HG03175 (cell line): Measurements from ENCODE around the gene MANBA.

ENCODE experiments used
- ATAC-seq: cut with Tn5 transposase; IDR thresholded peaks from one replicate; pipeline ENCODE4 v1.9.1; 2021; ENCODE audit warnings: mild to moderate bottlenecking, moderate library complexity; ENCODE audit not compliant: unreplicated experiment

Gene MANBA

GRCh38 chr4:102598762-102599374 lies 161.9 kb downstream of the MANBA start:
- ATAC-seq: peak; percentile 49

DNA sequence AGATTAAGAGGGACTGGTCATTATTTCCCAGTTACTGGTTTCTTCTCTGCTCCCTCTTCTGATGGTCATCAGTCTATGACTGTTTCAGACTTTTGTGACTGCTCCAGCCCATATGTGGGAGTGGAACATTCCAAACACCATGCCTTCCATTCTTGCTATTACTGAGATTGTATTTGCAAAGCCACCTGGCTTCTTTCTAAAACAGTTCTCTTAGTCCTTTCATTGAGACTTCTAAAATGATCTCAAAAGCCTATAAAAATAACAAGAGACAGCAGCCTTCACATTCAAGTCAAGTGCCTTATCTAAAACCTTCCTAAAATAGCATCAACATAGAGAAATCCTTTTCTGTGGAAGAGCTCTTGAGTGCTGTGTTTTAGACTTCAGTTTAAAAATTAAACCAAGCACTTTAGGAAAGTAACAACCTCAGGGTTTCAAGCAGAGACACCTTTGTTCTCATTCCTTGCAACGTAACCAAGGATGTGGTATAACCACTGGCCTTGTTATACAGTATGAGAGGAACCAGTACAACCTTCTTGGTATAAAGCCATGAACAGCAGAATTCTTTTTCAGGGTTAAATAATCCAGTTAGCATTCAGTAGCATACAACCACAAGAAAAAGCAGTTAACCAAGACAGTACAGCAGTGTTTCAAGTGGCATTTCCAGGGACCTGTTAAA lies 162.5 kb downstream of the MANBA start:
- peak; percentile 88 for ATAC-seq

DNA sequence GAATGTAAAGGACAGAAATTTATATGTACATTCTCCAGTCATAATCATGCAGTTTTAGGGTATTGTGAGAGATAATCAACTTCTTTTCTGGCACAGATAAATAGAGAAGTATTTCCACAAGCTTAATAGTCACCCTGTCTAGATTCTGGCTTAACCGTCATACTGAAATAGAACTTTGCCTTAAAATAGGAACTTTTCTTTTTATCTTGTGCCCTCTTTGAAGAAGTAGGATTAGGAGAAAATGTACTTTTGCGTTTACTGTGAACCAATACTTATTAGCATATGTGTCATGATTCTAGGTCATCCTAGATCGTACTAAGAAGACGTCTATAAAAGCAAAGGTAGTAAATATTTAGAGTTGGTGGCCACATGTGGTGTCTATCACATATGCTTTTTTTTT lies 164.2 kb downstream of the MANBA start:
- no peak for ATAC-seq

GRCh38 chr4:102594000-102594399 lies 166.8 kb downstream of the MANBA start:
- no peak for ATAC-seq

- no peak for ATAC-seq
Observed at GRCh38 chr4:102593147-102593546, 167.6 kb downstream of the MANBA start.

DNA sequence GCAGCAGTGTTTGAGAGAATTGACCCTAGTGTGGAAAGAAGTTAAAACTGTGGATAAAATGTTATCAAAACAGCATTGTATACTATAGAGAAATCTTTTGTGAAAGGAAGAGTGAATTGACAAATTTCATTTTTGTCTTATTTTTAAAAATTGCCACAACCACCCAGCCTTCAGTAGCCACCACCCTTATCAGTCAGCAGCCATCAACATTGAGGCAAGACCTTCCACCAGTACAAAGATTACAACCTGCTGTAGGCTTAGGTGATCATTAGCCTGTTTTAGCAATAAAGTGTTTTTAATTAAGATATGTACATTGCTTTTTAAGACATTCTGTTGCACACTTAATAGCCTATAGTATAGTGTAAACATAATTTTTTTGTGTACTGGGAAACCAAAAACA lies 168.5 kb downstream of the MANBA start:
- ATAC-seq: no peak

DNA sequence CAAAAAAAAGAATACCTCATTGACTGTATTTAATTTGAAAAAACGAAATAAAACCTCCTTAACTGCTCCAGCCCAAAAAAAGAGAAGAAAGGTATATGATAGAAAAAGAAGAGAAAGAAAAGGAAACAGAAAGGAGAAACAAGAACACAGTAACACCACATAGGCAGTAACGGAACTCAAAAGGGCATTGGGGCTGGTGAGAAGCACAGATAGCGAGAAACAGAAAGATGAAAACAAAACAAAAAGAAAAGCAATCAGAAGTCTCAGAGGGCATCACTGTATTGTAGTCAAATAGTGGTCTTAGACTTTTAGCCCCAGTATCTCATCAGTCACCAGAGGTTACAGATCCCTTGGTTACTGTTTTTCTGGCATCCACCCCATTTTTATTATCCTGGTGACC lies 171.0 kb downstream of the MANBA start:
- peak; percentile 44 for ATAC-seq

- peak; percentile 35 for ATAC-seq
Observed at GRCh38 chr4:102586644-102587021, 174.1 kb downstream of the MANBA start.

DNA sequence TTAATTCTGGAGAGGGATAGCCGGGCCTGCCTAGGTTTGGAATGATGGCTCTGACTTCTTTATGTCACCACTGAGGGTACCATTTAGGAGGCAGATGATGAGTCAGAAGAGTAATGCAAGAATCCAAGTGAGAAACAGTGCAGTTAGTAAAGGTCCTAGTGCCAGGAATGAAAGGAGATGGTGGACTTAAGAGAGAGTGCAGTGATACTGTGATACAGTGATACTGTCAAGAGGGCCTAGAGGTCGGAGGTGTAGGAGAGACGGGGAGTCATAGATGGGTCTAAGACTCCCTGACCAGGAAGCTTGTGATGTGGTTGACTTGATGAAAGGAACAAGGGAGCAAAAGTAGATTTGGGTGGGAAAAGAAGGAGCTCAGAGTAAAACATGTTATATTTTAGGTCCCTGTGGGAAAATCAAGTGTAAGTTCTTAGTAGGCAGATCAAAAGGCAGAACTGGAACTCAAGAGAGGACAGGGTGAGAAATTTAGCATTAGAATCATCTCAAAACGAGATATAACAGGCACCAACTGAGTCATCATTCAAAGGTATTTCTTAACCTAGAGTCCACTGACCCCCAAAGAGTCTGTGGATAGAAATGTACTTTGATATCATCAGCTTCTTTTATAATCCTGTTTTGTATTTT lies 174.6 kb downstream of the MANBA start:
- peak; percentile 57 for ATAC-seq

GRCh38 chr4:102585329-102585728 lies 175.4 kb downstream of the MANBA start:
- peak; percentile 38 for ATAC-seq

DNA sequence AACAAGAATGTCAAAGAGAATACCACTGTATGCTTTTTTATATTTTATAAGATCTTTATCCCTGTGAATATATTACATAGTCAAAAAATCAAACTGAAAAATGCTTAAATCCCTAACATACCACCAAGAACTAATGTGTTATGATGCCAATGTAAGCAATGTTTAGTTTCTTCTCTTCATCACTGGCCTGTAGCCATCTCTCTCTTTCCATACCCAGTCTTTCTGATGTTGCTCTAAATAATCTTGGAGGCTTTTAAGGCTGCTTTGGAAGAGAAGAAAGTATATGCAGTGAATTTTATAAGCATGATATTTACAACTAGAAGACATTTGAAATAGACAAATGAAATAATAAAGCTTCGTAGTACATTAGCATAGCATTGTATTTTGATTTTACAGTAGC lies 176.7 kb downstream of the MANBA start:
- no peak for ATAC-seq
